SK-N-SH (cell line): ENCODE data around the gene G2E3. TPM values are rescaled to one million over a fixed set of nuclear protein-coding genes. Genes with fewer than 3 reads are reported as not detected.

Source experiments
- CTCF ChIA-PET: fragments of 300-600, 350-600 bp; formaldehyde crosslinking; extraction: SDS; loops from one replicate; lab custom pipeline; 2021; lab: Yijun Ruan, JAX
- POLR2A ChIA-PET: fragments of 350-600 bp; sonication (Branson Sonifier 250); formaldehyde crosslinking; extraction: SDS; loops from one replicate; lab custom pipeline; 2020; ENCODE audit warnings: antibody characterized with exemption, inconsistent platforms; lab: Yijun Ruan, JAX
- DNase-seq: peaks from one replicate; pipeline ENCODE4 v3.0.0; 2012
- H2AFZ ChIP-seq: fragments of 200-600 bp; sonication (generic); 2 replicates; pipeline ENCODE4 v1.8.1; 2016; ENCODE audit warnings: antibody characterized with exemption, mild to moderate bottlenecking, low read depth
- H3F3A ChIP-seq: fragments of 200-600 bp; sonication (generic); replicated peaks from 2 replicates; pipeline ENCODE3; 2016; ENCODE audit warnings: antibody characterized with exemption, mild to moderate bottlenecking; ENCODE audit not compliant: insufficient read depth
- H3K27ac ChIP-seq, 2 experiments: fragments of 200-500 bp in 1 of 2; fragments of 200-600 bp in 1 of 2; sonication (Bioruptor generic) in 1 of 2; sonication (generic), shearing (Covaris generic) in 1 of 2; 2 replicates each; pipeline versions ENCODE4 v1.5.1 to v1.6.1; 2014 to 2016; ENCODE audit warnings: low read depth in 2 of 2, inconsistent platforms in 1 of 2, low read length in 1 of 2, mild to moderate bottlenecking in 1 of 2, mixed read lengths in 1 of 2
- H3K27me3 ChIP-seq: fragments of 200-600 bp; sonication (generic), shearing (Covaris generic); 2 replicates; pipeline ENCODE4 v1.6.1; 2016; ENCODE audit warnings: mixed run types; ENCODE audit not compliant: insufficient read depth
- H3K36me3 ChIP-seq, 2 experiments: fragments of 200-500 bp in 1 of 2; fragments of 200-600 bp in 1 of 2; sonication (Bioruptor generic) in 1 of 2; sonication (generic) in 1 of 2; replicated peaks in 1 of 2; 2 replicates each; pipeline versions ENCODE3 to v1.5.1; 2014 to 2016; ENCODE audit warnings: low read length in 1 of 2, mild to moderate bottlenecking in 1 of 2; ENCODE audit not compliant: insufficient read depth in 2 of 2, control insufficient read depth in 1 of 2
- H3K4me1 ChIP-seq, 2 experiments: fragments of 200-500 bp in 1 of 2; fragments of 200-600 bp in 1 of 2; sonication (Bioruptor generic) in 1 of 2; sonication (generic), shearing (Covaris generic) in 1 of 2; 2 replicates each; pipeline versions ENCODE4 v1.5.1 to v1.6.1; 2014 to 2016; ENCODE audit warnings: low read depth in 1 of 2, low read length in 1 of 2, mixed run types in 1 of 2; ENCODE audit not compliant: insufficient read depth in 2 of 2, control insufficient read depth in 1 of 2
- H3K4me2 ChIP-seq: fragments of 200-600 bp; sonication (generic), shearing (Covaris generic); 2 replicates; pipeline ENCODE4 v1.6.1; 2017; ENCODE audit warnings: mixed run types
- H3K4me3 ChIP-seq, 2 experiments: fragments of 200-500 bp in 1 of 2; fragments of 200-600 bp in 1 of 2; sonication (Bioruptor generic) in 1 of 2; sonication (generic), shearing (Covaris generic) in 1 of 2; 2 replicates each; pipeline versions ENCODE4 v1.5.1 to v1.8.1; 2014 to 2016; ENCODE audit warnings: low read depth in 2 of 2, inconsistent platforms in 1 of 2, low read length in 1 of 2, mild to moderate bottlenecking in 1 of 2, mixed read lengths in 1 of 2, moderate library complexity in 1 of 2
- H3K79me2 ChIP-seq: fragments of 200-600 bp; sonication (generic); 2 replicates; pipeline ENCODE4 v1.8.1; 2017; ENCODE audit warnings: mild to moderate bottlenecking; ENCODE audit not compliant: insufficient read depth
- H3K9ac ChIP-seq: fragments of 200-600 bp; sonication (generic); 2 replicates; pipeline ENCODE4 v1.6.1; 2017; ENCODE audit warnings: mixed run types
- H3K9me2 ChIP-seq: fragments of 200-600 bp; sonication (generic); 2 replicates; pipeline ENCODE4 v1.6.1; 2017; ENCODE audit warnings: mixed run types
- H3K9me3 ChIP-seq: fragments of 200-600 bp; sonication (generic); 2 replicates; pipeline ENCODE4 v1.6.1; 2017; ENCODE audit warnings: mixed run types, mild to moderate bottlenecking, moderate library complexity
- H4K20me1 ChIP-seq: fragments of 200-600 bp; sonication (generic); 2 replicates; pipeline ENCODE4 v1.6.1; 2017; ENCODE audit warnings: mild to moderate bottlenecking, mixed run types; ENCODE audit not compliant: insufficient read depth
- ELF1 ChIP-seq: IDR thresholded peaks from 2 replicates; pipeline ENCODE4 v1.4.0; 2012
- FOXM1 ChIP-seq: IDR thresholded peaks from 2 replicates; pipeline ENCODE4 v1.4.0; 2012; ENCODE audit warnings: low read depth, mild to moderate bottlenecking
- MXI1 ChIP-seq: IDR thresholded peaks from 2 replicates; pipeline ENCODE4 v1.6.1; 2012; ENCODE audit warnings: mild to moderate bottlenecking, low read depth, low read length, improper control_type of control experiment
- POLR2AphosphoS5 ChIP-seq: IDR thresholded peaks from 2 replicates; pipeline ENCODE4 v1.6.1; 2012; ENCODE audit warnings: low read depth, low read length
- RXRA ChIP-seq: IDR thresholded peaks from 2 replicates; pipeline ENCODE4 v1.4.0; 2012; ENCODE audit warnings: low read depth, mild to moderate bottlenecking, borderline replicate concordance
- SMC3 ChIP-seq: IDR thresholded peaks from 2 replicates; pipeline ENCODE4 v1.6.1; 2012; ENCODE audit warnings: low read depth, low read length, improper control_type of control experiment
- TAF1 ChIP-seq: IDR thresholded peaks from 2 replicates; pipeline ENCODE4 v1.6.1; 2012; ENCODE audit warnings: low read depth, mild to moderate bottlenecking, low read length, moderate library complexity, borderline replicate concordance
- TCF12 ChIP-seq: IDR thresholded peaks from 2 replicates; pipeline ENCODE4 v1.4.0; 2012
- TEAD4 ChIP-seq: IDR thresholded peaks from 2 replicates; pipeline ENCODE4 v1.4.0; 2012; ENCODE audit warnings: mild to moderate bottlenecking, borderline replicate concordance; ENCODE audit not compliant: insufficient read depth
- USF1 ChIP-seq: IDR thresholded peaks from 2 replicates; pipeline ENCODE4 v1.4.0; 2012; ENCODE audit warnings: low read depth, borderline replicate concordance
- USF2 ChIP-seq: fragments of 150-350 bp; IDR thresholded peaks from 2 replicates; pipeline ENCODE4 v1.6.1; 2017; ENCODE audit warnings: antibody characterized with exemption, low read length, low read depth, borderline replicate concordance
- YY1 ChIP-seq: IDR thresholded peaks from 2 replicates; pipeline ENCODE4 v1.4.0; 2012; ENCODE audit warnings: low read depth, mild to moderate bottlenecking
- WGBS: methylation state at CpG from one replicate; pipeline ENCODE4 v1.1.6; 2017; ENCODE audit warnings: low lambda C conversion rate; 5-methylcytosine and 5-hydroxymethylcytosine counted together
- polyA plus RNA-seq, 3 experiments: library from polyadenylated mRNA; depleted of rRNA; stranded (reverse); fragments of >200 nt; gene quantifications; 2 replicates each; pipeline ENCODE4 v1.2.3, GENCODE V29; 2012

The G2E3 gene
- polyA plus RNA-seq, 1 of the 3 experiments (the other 2 are of a cell fraction): 2.9 TPM

GRCh38 chr14:30581283-30581625, 22.3 kb downstream of the G2E3 start:
- CTCF ChIA-PET: no interaction called here

GRCh38 chr14:30582376-30582775, 23.4 kb downstream of the G2E3 start:
- no peak overlapping the region for H3K4me2 ChIP-seq
- no peak overlapping the region for H3K9ac ChIP-seq
- no peak for TF ChIP-seq TEAD4
- TF ChIP-seq MXI1: no peak
- no peak for TF ChIP-seq TCF12
- TF ChIP-seq POLR2AphosphoS5: no peak
- H3K4me1 ChIP-seq: no peaks in the 10 kb centered on the region; a peak in 1 of 4 replicates
- no peaks in the 10 kb centered on the region for H3F3A ChIP-seq
- ChIA-PET POLR2A (no interaction called here), CTCF (no interaction called here)
- no peaks in the 10 kb centered on the region for H3K27me3 ChIP-seq
- H3K79me2 ChIP-seq: peaks cover 100% of the 10 kb centered on the region
- H3K9me2 ChIP-seq: no peaks in the 10 kb centered on the region
- no peak overlapping the region for H3K27ac ChIP-seq
- H4K20me1 ChIP-seq: peaks cover 31% of the 10 kb centered on the region; the same call in 1 of the 2 replicates
- no peak overlapping the region for H3K4me3 ChIP-seq
- WGBS: 100% methylated on average over 1 of the region's 1 CpG
- H2AFZ ChIP-seq: no peak overlapping the region
- no peak for DNase-seq
- H3K36me3 ChIP-seq: peaks cover 13 to 15% of the 10 kb centered on the region in 2 experiments
- peaks cover 4% of the 10 kb centered on the region; the same call in 1 of the 2 replicates for H3K9me3 ChIP-seq

More at GRCh38 chr14:30581283-30581625, 22.3 kb downstream of the G2E3 start:
- H3K27me3 ChIP-seq: no peaks in the 10 kb centered on the region
- POLR2A ChIA-PET: no interaction called here
- no peak overlapping the region for H3K4me2 ChIP-seq
- no peak for DNase-seq
- H3K27ac ChIP-seq: no peak overlapping the region
- H3K36me3 ChIP-seq: peaks cover 7% of the 10 kb centered on the region in 2 experiments
- H3K9me2 ChIP-seq: no peaks in the 10 kb centered on the region
- H3K4me1 ChIP-seq: no peaks in the 10 kb centered on the region
- no peak overlapping the region for H3K9ac ChIP-seq
- no peak overlapping the region for H2AFZ ChIP-seq
- peaks cover 4% of the 10 kb centered on the region; the same call in 1 of the 2 replicates for H3K9me3 ChIP-seq
- peaks cover 100% of the 10 kb centered on the region for H3K79me2 ChIP-seq
- H3K4me3 ChIP-seq: no peak overlapping the region
- peaks cover 31% of the 10 kb centered on the region; the same call in 1 of the 2 replicates for H4K20me1 ChIP-seq
- TF ChIP-seq YY1: no peak
- TF ChIP-seq SMC3: no peak
- no peak for TF ChIP-seq FOXM1
- no peak for TF ChIP-seq TEAD4
- TF ChIP-seq USF1: no peak
- TF ChIP-seq ELF1: no peak
- no peak for TF ChIP-seq RXRA
- TF ChIP-seq USF2: no peak
- no peak for TF ChIP-seq TAF1
- 95% methylated on average over 7 of the region's 7 CpGs for WGBS
- H3F3A ChIP-seq: no peaks in the 10 kb centered on the region
